Activated CD4-positive, CD25-positive, alpha-beta regulatory T cell (primary cell): ENCODE measurements around the gene COPS7B.

Experiments used
- DNase-seq, 4 experiments: peaks; one replicate each; lab custom pipeline; 2025; lab: John Stamatoyannopoulos, UW

COPS7B gene

GRCh38 chr2:231785822-231786176 is 446 bp upstream of the COPS7B start:
- no peak for DNase-seq

- no peak for DNase-seq
Measured at GRCh38 chr2:231786917-231787292, 660 bp downstream of the COPS7B start.

GRCh38 chr2:231791107-231791506 is 4.9 kb downstream of the COPS7B start:
- DNase-seq = no peak

- no peak for DNase-seq
Measured at GRCh38 chr2:231794383-231794782, 8.1 kb downstream of the COPS7B start.

GRCh38 chr2:231795525-231796327 is 9.5 kb downstream of the COPS7B start:
- DNase-seq = no peak

- peak in 2 of 4 experiments; percentile 6 to 15 for DNase-seq
Measured at GRCh38 chr2:231800493-231801091, 14.3 kb downstream of the COPS7B start.

GRCh38 chr2:231803501-231804138 is 17.4 kb downstream of the COPS7B start:
- no peak for DNase-seq

GRCh38 chr2:231807020-231807419 is 20.8 kb downstream of the COPS7B start:
- no peak for DNase-seq

GRCh38 chr2:231810905-231811304 is 24.7 kb downstream of the COPS7B start:
- no peak for DNase-seq

GRCh38 chr2:231816327-231817026 is 30.2 kb downstream of the COPS7B start:
- no peak for DNase-seq

- DNase-seq = no peak
Measured at GRCh38 chr2:231819447-231820042, 33.3 kb downstream of the COPS7B start.

- no peak for DNase-seq
Measured at GRCh38 chr2:231820786-231821303, 34.6 kb downstream of the COPS7B start.

- DNase-seq = no peak
Measured at GRCh38 chr2:231821908-231822307, 35.7 kb downstream of the COPS7B start.

- no peak for DNase-seq
Measured at GRCh38 chr2:231853105-231853504, 66.9 kb downstream of the COPS7B start.

GRCh38 chr2:231854616-231855125 is 68.4 kb downstream of the COPS7B start:
- DNase-seq = no peak

- no peak for DNase-seq
Measured at GRCh38 chr2:231856959-231857358, 70.7 kb downstream of the COPS7B start.
